PC-3 (cell line): ENCODE data around the gene MAST4. TPM values are rescaled to one million over a fixed set of nuclear protein-coding genes. Genes with fewer than 3 reads are reported as not detected.

Experiments
- ATAC-seq: fragments of 200-7000 bp; cut with Tn5 transposase; 2 replicates; pipeline ENCODE4 v1.9.1; 2020; ENCODE audit warnings: mild to moderate bottlenecking, moderate library complexity
- BruUV-seq: library from RNA; stranded (reverse); fragments of 400-500 nt; replicated peaks from 2 replicates; lab custom pipeline; 2021; lab: Mats Ljungman, UMichigan
- CTCF ChIA-PET: fragments of 300-600 bp; sonication (Branson Sonifier 250); formaldehyde crosslinking; loops from one replicate; lab custom pipeline; 2022; ENCODE audit warnings: antibody characterized with exemption; lab: Charles Lee
- POLR2A ChIA-PET: fragments of 300-600 bp; sonication (Branson Sonifier 250); formaldehyde crosslinking; loops from one replicate; lab custom pipeline; 2022; ENCODE audit warnings: antibody characterized with exemption; ENCODE audit not compliant: unreplicated experiment; lab: Charles Lee
- DNase-seq: peaks from one replicate; pipeline ENCODE4 v3.0.0-alpha.2; 2015
- H2AFZ ChIP-seq: fragments of 300-600 bp; sonication (generic); 2 replicates; pipeline ENCODE4 v1.6.0; 2016; ENCODE audit warnings: antibody characterized with exemption, low read length
- H3F3A ChIP-seq: fragments of 300-600 bp; sonication (generic); one replicate; pipeline ENCODE4 v1.6.0; 2017; ENCODE audit warnings: antibody characterized with exemption, low read length, control low read depth, mild to moderate bottlenecking; ENCODE audit not compliant: unreplicated experiment
- H3K27ac ChIP-seq: fragments of 300-600 bp; sonication (generic); 2 replicates; pipeline ENCODE4 v1.5.1; 2016; ENCODE audit warnings: mild to moderate bottlenecking, low read length
- H3K27me3 ChIP-seq: fragments of 300-600 bp; sonication (generic); 2 replicates; pipeline ENCODE4 v1.6.1; 2016; ENCODE audit warnings: low read length, mixed read lengths
- H3K36me3 ChIP-seq: fragments of 300-600 bp; sonication (generic); 2 replicates; pipeline ENCODE4 v1.6.1; 2016; ENCODE audit warnings: low read depth, mixed run types, low read length, mixed read lengths
- H3K4me1 ChIP-seq: fragments of 300-600 bp; sonication (generic); 2 replicates; pipeline ENCODE4 v1.5.1; 2016; ENCODE audit warnings: low read length; ENCODE audit not compliant: insufficient read depth
- H3K4me2 ChIP-seq: fragments of 300-600 bp; sonication (generic); 2 replicates; pipeline ENCODE4 v1.6.0; 2016; ENCODE audit warnings: low read length
- H3K4me3 ChIP-seq: fragments of 300-600 bp; sonication (generic); 2 replicates; pipeline ENCODE4 v1.5.1; 2016; ENCODE audit warnings: mild to moderate bottlenecking, low read length, mixed read lengths
- H3K79me2 ChIP-seq: fragments of 300-600 bp; sonication (generic); 2 replicates; pipeline ENCODE4 v1.6.1; 2017; ENCODE audit warnings: low read length, mixed read lengths
- H3K9ac ChIP-seq: fragments of 300-600 bp; sonication (generic); 2 replicates; pipeline ENCODE4 v1.6.0; 2016; ENCODE audit warnings: mild to moderate bottlenecking, low read length
- H3K9me2 ChIP-seq: fragments of 300-600 bp; sonication (generic); replicated peaks from 2 replicates; pipeline ENCODE4 v1.6.1; 2016; ENCODE audit warnings: mixed run types, low read length, mixed read lengths
- H3K9me3 ChIP-seq: fragments of 300-600 bp; sonication (generic); 2 replicates; pipeline ENCODE4 v1.6.1; 2016; ENCODE audit warnings: low read length, mixed read lengths
- H4K20me1 ChIP-seq: fragments of 300-600 bp; sonication (generic); 2 replicates; pipeline ENCODE4 v1.6.1; 2016; ENCODE audit warnings: low read length, mixed read lengths
- CTCF ChIP-seq: fragments of 300-600 bp; sonication (generic); conservative IDR thresholded peaks from 2 replicates; pipeline ENCODE4 v1.5.1; 2017; ENCODE audit warnings: antibody characterized with exemption, low read depth, mild to moderate bottlenecking, low read length
- EZH2 ChIP-seq: fragments of 300-600 bp; sonication (generic); IDR thresholded peaks from one replicate; pipeline ENCODE4 v1.6.1; 2017; ENCODE audit warnings: antibody characterized with exemption, mild to moderate bottlenecking, low read length; ENCODE audit not compliant: unreplicated experiment
- EZH2phosphoT487 ChIP-seq: fragments of 300-600 bp; sonication (generic); IDR thresholded peaks from 2 replicates; pipeline ENCODE4 v1.6.1; 2018; ENCODE audit warnings: mild to moderate bottlenecking, antibody characterized with exemption, low read length, borderline replicate concordance
- intact Hi-C: fragments of 100-400 bp; cut with micrococcal nuclease; formaldehyde crosslinking; loops from 2 replicates; pipeline ENCODE4 v1.9.0; 2023
- total RNA-seq: library from RNA; depleted of rRNA; stranded (reverse); fragments of >200 nt; gene quantifications from 2 replicates; pipeline ENCODE4 v1.2.3, GENCODE V29; 2014

The MAST4 gene
- total RNA-seq, 1 experiment from 2014 or later, result 7.9 TPM

- H3K27me3 ChIP-seq, result no peaks in the 10 kb centered on the region
- BruUV-seq, result no TSS peak
- ChIA-PET POLR2A (no interaction called here), CTCF (no interaction called here)
- H4K20me1 ChIP-seq, result no peaks in the 10 kb centered on the region
- TF ChIP-seq CTCF, result no peak
- no peak for TF ChIP-seq EZH2phosphoT487
- TF ChIP-seq EZH2, result no peak
- no peak overlapping the region for H3K9ac ChIP-seq
- ATAC-seq (no peak), DNase-seq (no peak)
- no peak overlapping the region for H3K27ac ChIP-seq
- intact Hi-C loops, result loop anchor here (5.0 kb wide), 1 partner anchor 33 kb away; no protein-coding TSS in a partner anchor
- no peaks in the 10 kb centered on the region for H3K9me2 ChIP-seq
- H2AFZ ChIP-seq, result no peak overlapping the region
- H3F3A ChIP-seq, result no peaks in the 10 kb centered on the region
- no peaks in the 10 kb centered on the region for H3K9me3 ChIP-seq
- H3K4me2 ChIP-seq, result no peak overlapping the region
- H3K79me2 ChIP-seq, result no peaks in the 10 kb centered on the region; the same call in 1 of the 2 replicates
- H3K4me3 ChIP-seq, result no peak overlapping the region
- H3K36me3 ChIP-seq, result no peaks in the 10 kb centered on the region; the same call in 1 of the 2 replicates
- H3K4me1 ChIP-seq, result peaks cover 10% of the 10 kb centered on the region
These were observed 454.4 kb downstream of the MAST4 start for GRCh38 chr5:67050635-67051034.

- Histone ChIP-seq H3K4me1 (peaks cover 10% of the 10 kb centered on the region), H3F3A (no peaks in the 10 kb centered on the region), H4K20me1 (no peaks in the 10 kb centered on the region), H2AFZ (no peak overlapping the region), H3K27ac (no peak overlapping the region), H3K27me3 (no peaks in the 10 kb centered on the region), H3K79me2 (no peaks in the 10 kb centered on the region; the same call in 1 of the 2 replicates), H3K9me3 (no peaks in the 10 kb centered on the region), H3K4me2 (no peak overlapping the region), H3K4me3 (no peak overlapping the region), H3K36me3 (no peaks in the 10 kb centered on the region; the same call in 1 of the 2 replicates), H3K9ac (no peak overlapping the region), H3K9me2 (no peaks in the 10 kb centered on the region)
- CTCF ChIA-PET, result no interaction called here
- intact Hi-C loops, result loop anchor here (5.0 kb wide), 1 partner anchor 34 kb away; no protein-coding TSS in a partner anchor
- POLR2A ChIA-PET, result no interaction called here
- TF ChIP-seq EZH2phosphoT487 (no peak), EZH2 (no peak), CTCF (no peak)
- ATAC-seq (no peak), DNase-seq (no peak)
- no TSS peak for BruUV-seq
These were observed 455.0 kb downstream of the MAST4 start for GRCh38 chr5:67051164-67051563.

- H4K20me1 ChIP-seq, result no peaks in the 10 kb centered on the region
- intact Hi-C loops, result loop anchor here (5.0 kb wide), 1 partner anchor 35 kb away; no protein-coding TSS in a partner anchor
- H3K36me3 ChIP-seq, result no peaks in the 10 kb centered on the region; the same call in 1 of the 2 replicates
- BruUV-seq, result no TSS peak
- peaks cover 10% of the 10 kb centered on the region for H3K4me1 ChIP-seq
- H3K9me2 ChIP-seq, result no peaks in the 10 kb centered on the region
- POLR2A ChIA-PET, result no interaction called here
- no peak overlapping the region; the same call in 1 of the 2 replicates for H3K4me2 ChIP-seq
- H3K9ac ChIP-seq, result no peak overlapping the region
- DNase-seq (peak; percentile 25), ATAC-seq (peak; percentile 63)
- no peaks in the 10 kb centered on the region for H3F3A ChIP-seq
- no peak overlapping the region for H3K27ac ChIP-seq
- no peaks in the 10 kb centered on the region for H3K79me2 ChIP-seq
- H2AFZ ChIP-seq, result no peak overlapping the region
- H3K4me3 ChIP-seq, result no peak overlapping the region
- H3K27me3 ChIP-seq, result no peaks in the 10 kb centered on the region
- TF ChIP-seq EZH2phosphoT487 (no peak), EZH2 (no peak), CTCF (no peak)
- CTCF ChIA-PET, result no interaction called here
- H3K9me3 ChIP-seq, result no peaks in the 10 kb centered on the region
These were observed 455.8 kb downstream of the MAST4 start for GRCh38 chr5:67052034-67052433.
